Measurements from ENCODE around the gene GPC6.
"Not testable (repeated sequence)": the region's sequence is repeated elsewhere in the genome, so short reads cannot be mapped to it uniquely, and the experiment has no call there.

GPC6 gene

DNA sequence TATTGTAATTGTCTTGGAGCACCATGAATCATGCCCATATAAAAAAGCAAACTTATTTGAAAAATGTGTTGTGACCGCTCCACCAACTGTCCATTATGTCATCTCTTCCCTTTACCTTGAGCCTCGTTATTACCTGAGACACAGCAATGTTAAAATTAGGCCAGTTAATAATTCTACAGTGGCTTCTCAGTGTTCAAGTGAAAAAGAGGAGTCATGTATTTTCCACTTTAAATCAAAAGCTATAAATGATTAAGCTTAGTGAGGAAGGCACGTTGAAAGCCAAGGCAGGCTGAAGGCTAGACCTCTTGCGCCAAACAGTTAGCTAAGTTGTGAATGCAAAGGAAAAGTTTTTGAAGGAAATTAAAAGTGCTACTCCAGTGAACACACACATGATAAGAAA lies 210.5 kb downstream of the GPC6 start:
- H3K4me3 ChIP-seq (ENCODE audit: low read depth, low read length) = no peak overlapping the region
- TF ChIP-seq, protein P1, sequence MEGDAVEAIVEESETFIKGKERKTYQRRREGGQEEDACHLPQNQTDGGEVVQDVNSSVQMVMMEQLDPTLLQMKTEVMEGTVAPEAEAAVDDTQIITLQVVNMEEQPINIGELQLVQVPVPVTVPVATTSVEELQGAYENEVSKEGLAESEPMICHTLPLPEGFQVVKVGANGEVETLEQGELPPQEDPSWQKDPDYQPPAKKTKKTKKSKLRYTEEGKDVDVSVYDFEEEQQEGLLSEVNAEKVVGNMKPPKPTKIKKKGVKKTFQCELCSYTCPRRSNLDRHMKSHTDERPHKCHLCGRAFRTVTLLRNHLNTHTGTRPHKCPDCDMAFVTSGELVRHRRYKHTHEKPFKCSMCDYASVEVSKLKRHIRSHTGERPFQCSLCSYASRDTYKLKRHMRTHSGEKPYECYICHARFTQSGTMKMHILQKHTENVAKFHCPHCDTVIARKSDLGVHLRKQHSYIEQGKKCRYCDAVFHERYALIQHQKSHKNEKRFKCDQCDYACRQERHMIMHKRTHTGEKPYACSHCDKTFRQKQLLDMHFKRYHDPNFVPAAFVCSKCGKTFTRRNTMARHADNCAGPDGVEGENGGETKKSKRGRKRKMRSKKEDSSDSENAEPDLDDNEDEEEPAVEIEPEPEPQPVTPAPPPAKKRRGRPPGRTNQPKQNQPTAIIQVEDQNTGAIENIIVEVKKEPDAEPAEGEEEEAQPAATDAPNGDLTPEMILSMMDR (IDR thresholded peaks at IDR 0.05; ENCODE audit: low read depth, low read length) = no peak
- TF ChIP-seq POLR2A (IDR thresholded peaks at IDR 0.05; ENCODE audit: extremely low read depth, insufficient read length) (no peak), MYC (IDR thresholded peaks at IDR 0.05; ENCODE audit: low read depth, low read length) (no peak)
- TF ChIP-seq, protein P2, sequence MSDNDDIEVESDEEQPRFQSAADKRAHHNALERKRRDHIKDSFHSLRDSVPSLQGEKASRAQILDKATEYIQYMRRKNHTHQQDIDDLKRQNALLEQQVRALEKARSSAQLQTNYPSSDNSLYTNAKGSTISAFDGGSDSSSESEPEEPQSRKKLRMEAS (IDR thresholded peaks at IDR 0.05; ENCODE audit: low read depth, low read length) = no peak
- no peak for DNase-seq (ENCODE audit: low read depth)

DNA sequence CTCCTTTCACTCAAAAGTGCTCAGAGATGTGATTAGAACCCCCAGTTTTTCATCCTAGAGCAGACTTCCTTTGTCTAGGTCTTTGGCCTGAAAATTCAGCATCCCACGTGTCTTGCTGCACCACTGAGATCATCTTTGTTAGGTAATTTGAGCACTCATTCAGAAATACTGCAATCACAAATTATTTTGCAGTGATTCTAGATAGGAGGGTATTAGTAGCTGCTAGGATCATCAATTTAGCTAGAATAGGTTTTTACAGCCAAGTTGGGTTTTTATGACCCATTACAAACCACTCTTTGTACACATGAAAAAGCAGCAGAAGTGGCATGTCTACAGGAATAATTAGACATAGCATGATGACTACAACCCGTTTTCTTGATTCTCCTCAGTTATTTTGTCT lies 219.6 kb downstream of the GPC6 start:
- no peak overlapping the region for H3K4me3 ChIP-seq (ENCODE audit: low read depth, low read length)
- no peak for TF ChIP-seq MYC (IDR thresholded peaks at IDR 0.05; ENCODE audit: low read depth, low read length)
- TF ChIP-seq, protein P1 (IDR thresholded peaks at IDR 0.05; ENCODE audit: low read depth, low read length) = no peak
- TF ChIP-seq POLR2A (IDR thresholded peaks at IDR 0.05; ENCODE audit: extremely low read depth, insufficient read length) = no peak
- TF ChIP-seq, protein P2 (IDR thresholded peaks at IDR 0.05; ENCODE audit: low read depth, low read length) = no peak
- no peak for DNase-seq (ENCODE audit: low read depth)

DNA sequence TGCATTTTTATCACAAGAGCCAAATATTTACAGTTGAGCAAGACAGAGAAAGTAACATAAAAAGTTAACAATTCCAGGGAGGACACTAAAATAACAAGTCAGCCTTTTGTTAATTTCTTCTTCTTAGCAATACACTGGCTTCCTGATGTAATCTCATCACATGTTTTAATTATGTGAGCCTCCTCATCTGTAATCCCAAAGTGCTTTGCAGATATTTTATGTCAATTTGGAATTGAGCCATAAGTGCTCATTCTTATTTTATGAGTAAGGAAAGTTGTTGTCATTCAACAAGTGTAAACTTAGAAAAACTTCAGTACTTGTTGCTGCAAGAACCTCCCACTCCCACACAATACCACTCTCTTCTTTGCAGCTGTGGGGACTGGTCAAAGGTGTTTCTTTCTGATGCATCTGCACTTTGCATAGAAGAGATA lies 223.6 kb downstream of the GPC6 start:
- no peak for DNase-seq (ENCODE audit: low read depth)
- TF ChIP-seq, protein P1 (IDR thresholded peaks at IDR 0.05; ENCODE audit: low read depth, low read length) = no peak
- TF ChIP-seq, protein P2 (IDR thresholded peaks at IDR 0.05; ENCODE audit: low read depth, low read length) = no peak
- no peak for TF ChIP-seq MYC (IDR thresholded peaks at IDR 0.05; ENCODE audit: low read depth, low read length)
- TF ChIP-seq POLR2A (IDR thresholded peaks at IDR 0.05; ENCODE audit: extremely low read depth, insufficient read length) = no peak
- H3K4me3 ChIP-seq (ENCODE audit: low read depth, low read length) = no peak overlapping the region

DNA sequence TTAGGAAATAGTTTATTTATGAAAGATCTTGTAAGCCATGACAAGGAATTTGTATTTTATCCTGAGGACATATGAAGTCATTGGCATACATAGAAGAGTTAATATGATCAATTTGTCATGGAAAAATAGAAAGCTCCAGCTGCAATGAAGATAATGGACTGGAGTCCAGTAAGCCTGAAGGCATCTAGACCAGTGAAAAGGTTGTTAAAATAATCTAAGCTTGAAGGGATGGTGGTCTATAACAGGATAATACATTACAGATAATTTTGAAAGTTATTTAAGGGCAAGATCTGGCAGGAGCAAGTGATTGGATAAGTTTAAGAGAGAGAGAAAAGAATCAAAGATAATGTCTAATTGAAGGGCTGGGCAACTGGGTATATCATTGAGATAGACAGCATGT lies 224.2 kb downstream of the GPC6 start:
- TF ChIP-seq, protein P2 (IDR thresholded peaks at IDR 0.05; ENCODE audit: low read depth, low read length) = no peak
- TF ChIP-seq, protein P1 (IDR thresholded peaks at IDR 0.05; ENCODE audit: low read depth, low read length) = no peak
- no peak for TF ChIP-seq POLR2A (IDR thresholded peaks at IDR 0.05; ENCODE audit: extremely low read depth, insufficient read length)
- TF ChIP-seq MYC (IDR thresholded peaks at IDR 0.05; ENCODE audit: low read depth, low read length) = no peak
- no peak for DNase-seq (ENCODE audit: low read depth)
- H3K4me3 ChIP-seq (ENCODE audit: low read depth, low read length) = no peak overlapping the region

DNA sequence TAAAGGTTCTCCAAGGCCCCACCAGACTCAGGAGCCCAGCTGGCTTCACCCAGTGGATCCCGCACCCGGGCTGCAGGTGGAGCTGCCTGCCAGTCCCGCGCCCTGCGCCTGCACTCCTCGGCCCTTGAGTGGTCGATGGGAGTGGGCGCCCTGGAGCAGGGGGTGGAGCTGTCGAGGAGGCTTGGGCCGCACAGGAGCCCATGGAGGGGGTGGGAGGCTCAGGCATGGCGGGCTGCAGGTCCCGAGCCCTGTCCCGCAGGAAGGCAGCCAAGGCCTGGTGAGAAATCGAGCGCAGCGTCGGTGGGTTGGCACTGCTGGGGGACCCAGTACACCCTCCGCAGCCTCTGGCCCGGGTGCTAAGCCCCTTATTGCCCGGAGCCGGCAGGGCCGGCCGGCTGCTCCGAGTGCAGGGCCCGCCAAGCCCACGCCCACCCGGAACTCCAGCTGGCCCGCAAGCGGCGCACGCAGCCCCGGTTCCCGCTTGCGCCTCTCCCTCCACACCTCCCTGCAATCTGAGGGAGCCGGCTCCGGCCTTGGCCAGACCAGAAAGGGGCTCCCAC lies 228.1 kb downstream of the GPC6 start:
- H3K4me3 ChIP-seq (ENCODE audit: low read depth, low read length); DNase-seq (ENCODE audit: low read depth): not testable (repeated sequence)

DNA sequence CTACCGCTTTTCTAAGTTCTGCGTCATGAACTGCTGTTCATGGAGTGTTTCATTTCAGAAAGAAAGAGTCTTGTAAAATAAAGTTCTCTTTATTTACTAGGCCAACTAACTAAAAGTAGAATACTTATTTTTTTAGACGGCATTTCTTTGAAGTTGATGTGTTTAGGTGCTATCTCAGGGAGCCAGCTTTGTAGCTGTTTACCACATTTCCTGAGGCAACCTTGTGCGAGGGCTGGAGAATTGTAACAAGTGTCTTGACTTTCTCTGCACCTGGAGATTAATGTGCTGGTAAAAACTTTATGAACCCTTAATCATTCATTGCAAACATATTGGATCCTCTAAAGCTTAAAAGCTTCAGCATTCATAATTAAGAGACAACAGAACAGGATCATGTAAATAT lies 229.3 kb downstream of the GPC6 start:
- H3K4me3 ChIP-seq (ENCODE audit: low read depth, low read length) = no peak overlapping the region
- no peak for DNase-seq (ENCODE audit: low read depth)
- no peak for TF ChIP-seq POLR2A (IDR thresholded peaks at IDR 0.05; ENCODE audit: extremely low read depth, insufficient read length)
- TF ChIP-seq, protein P2 (IDR thresholded peaks at IDR 0.05; ENCODE audit: low read depth, low read length) = no peak
- TF ChIP-seq MYC (IDR thresholded peaks at IDR 0.05; ENCODE audit: low read depth, low read length) = no peak
- TF ChIP-seq, protein P1 (IDR thresholded peaks at IDR 0.05; ENCODE audit: low read depth, low read length) = no peak

Measured in NB4 (cell line).